K562 (cell line): ENCODE data around the gene EGFL7. TPM values are rescaled to one million over a fixed set of nuclear protein-coding genes. Genes with fewer than 3 reads are reported as not detected.

ENCODE experiments used
- ATF3 ChIP-seq, 2 experiments: fragments of 450-650 bp in 1 of 2; sonication (generic) in 1 of 2; formaldehyde crosslinking in 1 of 2; IDR thresholded peaks in 1 of 2; conservative IDR thresholded peaks in 1 of 2; 2 replicates each; pipeline versions ENCODE4 v1.6.1 to v1.8.1; 2016 to 2023; ENCODE audit warnings: mild to moderate bottlenecking in 2 of 2, moderate library complexity in 2 of 2, inconsistent platforms in 1 of 2, missing genetic modification reagents in 1 of 2
- FOXJ3 ChIP-seq: sonication (generic); formaldehyde crosslinking; IDR thresholded peaks from 2 replicates; pipeline ENCODE4 v1.4.0; 2020; ENCODE audit warnings: mild to moderate bottlenecking, missing genetic modification reagents
- GABPB1 ChIP-seq: sonication (generic); formaldehyde crosslinking; IDR thresholded peaks from 2 replicates; pipeline ENCODE4 v1.8.0; 2022; ENCODE audit warnings: mild to moderate bottlenecking, missing genetic modification reagents
- MAFG ChIP-seq: fragments of 450-650 bp; conservative IDR thresholded peaks from 2 replicates; pipeline ENCODE4 v1.6.1; 2016; ENCODE audit warnings: missing genetic modification characterization, missing compliant biosample characterization
- MTA2 ChIP-seq: fragments of 450-650 bp; IDR thresholded peaks from 2 replicates; pipeline ENCODE4 v1.6.1; 2016; ENCODE audit warnings: low read depth
- RCOR1 ChIP-seq, 2 experiments: IDR thresholded peaks; 2 replicates each; pipeline ENCODE4 v1.6.1; 2012; ENCODE audit warnings: low read depth in 2 of 2, low read length in 2 of 2, borderline replicate concordance in 1 of 2, improper control_type of control experiment in 1 of 2
- SIN3B ChIP-seq: fragments of 450-650 bp; IDR thresholded peaks from 2 replicates; pipeline ENCODE4 v1.6.1; 2017; ENCODE audit warnings: low read depth, mild to moderate bottlenecking, moderate library complexity
- TAF1 ChIP-seq: IDR thresholded peaks from 2 replicates; pipeline ENCODE4 v1.6.1; 2011; ENCODE audit warnings: mild to moderate bottlenecking, low read length, moderate library complexity; ENCODE audit not compliant: insufficient read depth, control insufficient read depth, severe bottlenecking; ENCODE audit errors: extremely low read depth
- TBL1XR1 ChIP-seq, 2 experiments: IDR thresholded peaks; 2 replicates each; pipeline ENCODE4 v1.6.1; 2012; ENCODE audit warnings: improper control_type of control experiment in 2 of 2, low read length in 2 of 2, mild to moderate bottlenecking in 1 of 2
- ZBTB2 ChIP-seq: fragments of 450-650 bp; IDR thresholded peaks from 2 replicates; pipeline ENCODE4 v1.6.1; 2016; ENCODE audit warnings: antibody characterized with exemption
- ZBTB33 ChIP-seq: sonication (generic); formaldehyde crosslinking; IDR thresholded peaks from 2 replicates; pipeline ENCODE4 v1.8.1; 2023; ENCODE audit warnings: mild to moderate bottlenecking, missing genetic modification reagents
- ZNF133 ChIP-seq: fragments of 250-450 bp; sonication (Bioruptor Pico); IDR thresholded peaks from 2 replicates; pipeline ENCODE4 v1.4.0; 2020; ENCODE audit warnings: mild to moderate bottlenecking
- ZNF253 ChIP-seq: fragments of 250-450 bp; sonication (Bioruptor Pico); conservative IDR thresholded peaks from 2 replicates; pipeline ENCODE4 v1.6.1; 2021; ENCODE audit warnings: mild to moderate bottlenecking
- polyA plus RNA-seq, 8 experiments: library from polyadenylated mRNA; depleted of rRNA in 4 of 8; stranded (reverse) in 5 of 8; unstranded in 3 of 8; fragments of >200 nt; fragmentation: Nextera tagmentation in 2 of 8; fragmentation: Illumina TruSeq in 1 of 8; extraction: Ambion mirVana in 2 of 8; extraction: Trizol in 1 of 8; gene quantifications; 2 replicates each; pipeline versions ENCODE4 v1.2.1 to v1.2.3, GENCODE V29; 2011 to 2014; ENCODE audit warnings: inconsistent platforms in 1 of 8, missing spikeins in 1 of 8
- total RNA-seq, 7 experiments: library from RNA; depleted of rRNA in 6 of 7; stranded (reverse); fragments of >200 nt in 6 of 7; fragmentation: Illumina TruSeq in 2 of 7; extraction: Trizol in 2 of 7; gene quantifications; 2 replicates each; pipeline versions ENCODE4 v1.2.1 to v1.2.3, GENCODE V29; 2011 to 2021; ENCODE audit warnings: low replicate concordance in 1 of 7
- TF ChIP-seq, protein P1 (sequence below): fragments of 450-650 bp; IDR thresholded peaks from 2 replicates; pipeline ENCODE4 v1.6.1; 2017; ENCODE audit warnings: antibody characterized with exemption, mild to moderate bottlenecking
- TF ChIP-seq, protein P2 (sequence below): fragments of 250-450 bp; sonication (Bioruptor Pico); IDR thresholded peaks from 2 replicates; pipeline ENCODE4 v1.4.0; 2020; ENCODE audit warnings: borderline replicate concordance

EGFL7 gene
- total and polyA plus RNA-seq, 9 of the 15 experiments (the other 6 are each of a cell fraction or from before 2014, with no cell fraction given), result 1.5 to 286 (median 55.5) TPM

- TF ChIP-seq ZBTB2 (no peak), FOXJ3 (CRISPR knock-in tag) (no peak), ATF3 (IDR thresholded peaks at IDR 0.05) (peak; percentile 42; the same call in 1 of the 2 replicates), ATF3 (CRISPR knock-in tag; conservative IDR thresholded peaks at IDR 0.05) (no peak), GABPB1 (peak; percentile 47; the same call in 1 of the 2 replicates), MTA2 (no peak), TBL1XR1 (IDR thresholded peaks at IDR 0.05; ENCODE audit: low read length in 2 of 2) (no peak), MAFG (tag) (no peak), ZBTB33 (CRISPR knock-in tag) (peak; percentile 36; the same call in 1 of the 2 replicates), ZNF133 (CRISPR knock-in tag) (no peak), RCOR1 (IDR thresholded peaks at IDR 0.05; ENCODE audit: borderline replicate concordance in 1 of 2, low read depth in 2 of 2, low read length in 2 of 2) (0 out of 4 replicates have a peak, but pooled peaks of 1 of the 2 experiments have one; percentile 26), ZNF253 (no peak), TAF1 (no peak), SIN3B (0 out of 2 replicates have a peak, but pooled peaks have one; percentile 38)
- TF ChIP-seq, protein P1, sequence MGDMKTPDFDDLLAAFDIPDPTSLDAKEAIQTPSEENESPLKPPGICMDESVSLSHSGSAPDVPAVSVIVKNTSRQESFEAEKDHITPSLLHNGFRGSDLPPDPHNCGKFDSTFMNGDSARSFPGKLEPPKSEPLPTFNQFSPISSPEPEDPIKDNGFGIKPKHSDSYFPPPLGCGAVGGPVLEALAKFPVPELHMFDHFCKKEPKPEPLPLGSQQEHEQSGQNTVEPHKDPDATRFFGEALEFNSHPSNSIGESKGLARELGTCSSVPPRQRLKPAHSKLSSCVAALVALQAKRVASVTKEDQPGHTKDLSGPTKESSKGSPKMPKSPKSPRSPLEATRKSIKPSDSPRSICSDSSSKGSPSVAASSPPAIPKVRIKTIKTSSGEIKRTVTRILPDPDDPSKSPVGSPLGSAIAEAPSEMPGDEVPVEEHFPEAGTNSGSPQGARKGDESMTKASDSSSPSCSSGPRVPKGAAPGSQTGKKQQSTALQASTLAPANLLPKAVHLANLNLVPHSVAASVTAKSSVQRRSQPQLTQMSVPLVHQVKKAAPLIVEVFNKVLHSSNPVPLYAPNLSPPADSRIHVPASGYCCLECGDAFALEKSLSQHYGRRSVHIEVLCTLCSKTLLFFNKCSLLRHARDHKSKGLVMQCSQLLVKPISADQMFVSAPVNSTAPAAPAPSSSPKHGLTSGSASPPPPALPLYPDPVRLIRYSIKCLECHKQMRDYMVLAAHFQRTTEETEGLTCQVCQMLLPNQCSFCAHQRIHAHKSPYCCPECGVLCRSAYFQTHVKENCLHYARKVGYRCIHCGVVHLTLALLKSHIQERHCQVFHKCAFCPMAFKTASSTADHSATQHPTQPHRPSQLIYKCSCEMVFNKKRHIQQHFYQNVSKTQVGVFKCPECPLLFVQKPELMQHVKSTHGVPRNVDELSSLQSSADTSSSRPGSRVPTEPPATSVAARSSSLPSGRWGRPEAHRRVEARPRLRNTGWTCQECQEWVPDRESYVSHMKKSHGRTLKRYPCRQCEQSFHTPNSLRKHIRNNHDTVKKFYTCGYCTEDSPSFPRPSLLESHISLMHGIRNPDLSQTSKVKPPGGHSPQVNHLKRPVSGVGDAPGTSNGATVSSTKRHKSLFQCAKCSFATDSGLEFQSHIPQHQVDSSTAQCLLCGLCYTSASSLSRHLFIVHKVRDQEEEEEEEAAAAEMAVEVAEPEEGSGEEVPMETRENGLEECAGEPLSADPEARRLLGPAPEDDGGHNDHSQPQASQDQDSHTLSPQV, result 0 out of 2 replicates have a peak, but pooled peaks have one; percentile 41
- TF ChIP-seq, protein P2, sequence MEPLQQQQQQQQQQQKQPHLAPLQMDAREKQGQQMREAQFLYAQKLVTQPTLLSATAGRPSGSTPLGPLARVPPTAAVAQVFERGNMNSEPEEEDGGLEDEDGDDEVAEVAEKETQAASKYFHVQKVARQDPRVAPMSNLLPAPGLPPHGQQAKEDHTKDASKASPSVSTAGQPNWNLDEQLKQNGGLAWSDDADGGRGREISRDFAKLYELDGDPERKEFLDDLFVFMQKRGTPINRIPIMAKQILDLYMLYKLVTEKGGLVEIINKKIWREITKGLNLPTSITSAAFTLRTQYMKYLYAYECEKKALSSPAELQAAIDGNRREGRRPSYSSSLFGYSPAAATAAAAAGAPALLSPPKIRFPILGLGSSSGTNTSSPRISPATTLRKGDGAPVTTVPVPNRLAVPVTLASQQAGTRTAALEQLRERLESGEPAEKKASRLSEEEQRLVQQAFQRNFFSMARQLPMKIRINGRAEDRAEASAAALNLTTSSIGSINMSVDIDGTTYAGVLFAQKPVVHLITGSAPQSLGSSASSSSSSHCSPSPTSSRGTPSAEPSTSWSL, result no peak
Observed at GRCh38 chr9:136694163-136694871, 31.6 kb downstream of the EGFL7 start (continued).
